Prostate gland (tissue), 2 donors: ENCODE results near the gene FARP1.

Experiments used
- POLR2AphosphoS5 ChIP-seq: sonication (generic); formaldehyde crosslinking; IDR thresholded peaks from one replicate; pipeline ENCODE4 v1.6.1; 2017; ENCODE audit warnings: antibody characterized with exemption
- TF ChIP-seq, protein P1 (sequence below), 4 experiments: fragments of 200-600 bp in 2 of 4; fragments of 450-650 bp in 2 of 4; sonication (generic) in 2 of 4; IDR thresholded peaks; 1 replicate in 3 of 4; 2 replicates in 1 of 4; pipeline ENCODE4 v1.5.1; 2016 to 2019; ENCODE audit warnings: antibody characterized with exemption in 4 of 4, mild to moderate bottlenecking in 2 of 4, moderate library complexity in 2 of 4

DNA sequence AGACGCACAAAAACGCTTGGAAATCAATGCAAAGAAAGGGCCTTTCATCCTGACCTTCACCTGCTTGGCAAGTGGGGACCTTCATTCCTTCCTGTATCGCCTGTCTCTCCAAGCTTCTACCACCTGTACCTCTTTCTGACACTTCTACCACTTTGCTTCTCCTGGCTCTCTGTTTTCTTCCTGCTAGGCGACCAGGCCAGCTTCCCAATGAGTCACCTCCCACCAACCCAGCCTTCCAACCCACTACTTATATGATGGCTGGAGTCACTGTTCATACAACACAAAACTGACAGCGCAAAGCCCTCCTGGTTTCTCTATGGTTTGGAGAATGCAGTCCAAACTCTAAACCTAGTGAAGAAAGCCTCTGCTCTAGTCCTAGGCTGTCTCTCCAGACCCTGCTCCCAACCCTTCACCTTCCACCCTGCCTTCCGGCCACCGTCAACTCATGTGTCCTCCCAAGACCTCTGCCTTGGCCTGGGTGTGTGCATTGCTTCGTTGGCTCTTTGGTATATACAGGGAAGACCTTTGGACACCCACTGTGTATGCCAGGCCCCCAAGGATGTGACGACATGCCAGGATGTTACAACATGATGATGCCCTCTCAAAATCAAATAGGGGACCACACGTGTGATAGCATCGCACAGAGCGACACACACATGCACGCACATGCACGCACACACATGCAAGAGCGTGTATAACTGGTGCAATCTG lies 285.5 kb downstream of the FARP1 start:
- TF ChIP-seq, protein P1, sequence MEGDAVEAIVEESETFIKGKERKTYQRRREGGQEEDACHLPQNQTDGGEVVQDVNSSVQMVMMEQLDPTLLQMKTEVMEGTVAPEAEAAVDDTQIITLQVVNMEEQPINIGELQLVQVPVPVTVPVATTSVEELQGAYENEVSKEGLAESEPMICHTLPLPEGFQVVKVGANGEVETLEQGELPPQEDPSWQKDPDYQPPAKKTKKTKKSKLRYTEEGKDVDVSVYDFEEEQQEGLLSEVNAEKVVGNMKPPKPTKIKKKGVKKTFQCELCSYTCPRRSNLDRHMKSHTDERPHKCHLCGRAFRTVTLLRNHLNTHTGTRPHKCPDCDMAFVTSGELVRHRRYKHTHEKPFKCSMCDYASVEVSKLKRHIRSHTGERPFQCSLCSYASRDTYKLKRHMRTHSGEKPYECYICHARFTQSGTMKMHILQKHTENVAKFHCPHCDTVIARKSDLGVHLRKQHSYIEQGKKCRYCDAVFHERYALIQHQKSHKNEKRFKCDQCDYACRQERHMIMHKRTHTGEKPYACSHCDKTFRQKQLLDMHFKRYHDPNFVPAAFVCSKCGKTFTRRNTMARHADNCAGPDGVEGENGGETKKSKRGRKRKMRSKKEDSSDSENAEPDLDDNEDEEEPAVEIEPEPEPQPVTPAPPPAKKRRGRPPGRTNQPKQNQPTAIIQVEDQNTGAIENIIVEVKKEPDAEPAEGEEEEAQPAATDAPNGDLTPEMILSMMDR (IDR thresholded peaks at IDR 0.05) = no peak
- no peak for TF ChIP-seq POLR2AphosphoS5
